Left lung (tissue), 10 donors: Measurements from ENCODE around the gene NAA38. TPM values are rescaled to one million over a fixed set of nuclear protein-coding genes. Genes with fewer than 3 reads are reported as not detected.
"Not testable (repeated sequence)": the region's sequence is repeated elsewhere in the genome, so short reads cannot be mapped to it uniquely, and the experiment has no call there.

Experiments used
- ATAC-seq: fragments of 200-7000 bp; cut with Tn5 transposase; one replicate; pipeline ENCODE4 v1.9.1; 2020; ENCODE audit warnings: moderate library complexity
- DNase-seq, 4 donors: peaks; one replicate each; pipeline ENCODE4 v3.0.0-alpha.2; 2013 to 2020
- H3K27ac ChIP-seq, 2 donors: fragments of 200-600 bp; sonication (generic) in 1 of 2; one replicate each; pipeline versions ENCODE4 v1.5.0 to v1.8.0; 2020 to 2021
- H3K27me3 ChIP-seq, 2 donors: fragments of 200-600 bp; sonication (generic) in 1 of 2; one replicate each; pipeline versions ENCODE4 v1.5.0 to v1.8.0; 2020 to 2021
- H3K36me3 ChIP-seq, 2 donors: fragments of 200-600 bp; sonication (generic) in 1 of 2; one replicate each; pipeline versions ENCODE4 v1.5.0 to v1.8.0; 2020 to 2021
- H3K4me1 ChIP-seq, 2 donors: fragments of 200-600 bp; one replicate each; pipeline ENCODE4 v1.8.0; 2021
- H3K4me3 ChIP-seq, 2 donors: fragments of 200-600 bp; sonication (generic) in 1 of 2; one replicate each; pipeline versions ENCODE4 v1.5.0 to v1.8.0; 2020 to 2021; ENCODE audit warnings: mild to moderate bottlenecking in 1 of 2
- H3K9me3 ChIP-seq, 2 donors: fragments of 200-600 bp; sonication (generic) in 1 of 2; one replicate each; pipeline versions ENCODE4 v1.5.0 to v1.8.0; 2020 to 2021
- intact Hi-C, 2 donors: fragments of 100-400 bp; cut with DNase I; formaldehyde crosslinking; loops; one replicate each; pipeline versions ENCODE4 v1.11.2 to v1.14.2; 2022
- polyA plus RNA-seq, 6 donors: library from polyadenylated mRNA; unstranded; fragments of 120-200 nt; gene quantifications; one replicate each; pipeline ENCODE4 v1.2.1, GENCODE V29; 2013; ENCODE audit not compliant: insufficient read length in 6 of 6
- total RNA-seq, 2 donors: library from RNA; stranded (reverse); fragmentation: NEBNext Ultra II Directional; extraction: Animal tissue kit (Norgen Biotek cat#: 25700); gene quantifications; one replicate each; pipeline ENCODE4 v1.2.1, GENCODE V29; 2021
- TF ChIP-seq, protein P1 (sequence below), 2 donors: fragments of 200-600 bp; sonication (generic) in 1 of 2; IDR thresholded peaks; one replicate each; pipeline versions ENCODE4 v1.5.0 to v1.8.0; 2021; ENCODE audit warnings: antibody characterized with exemption in 2 of 2
- donor health status: DM: no; HTN: yes; CAD: no.
- donor health status: DM: no; HTN: no; CAD: no.

The NAA38 gene
- total and polyA plus RNA-seq, 8 donors, result 56.3 to 95.7 (median 74.2) TPM

DNA sequence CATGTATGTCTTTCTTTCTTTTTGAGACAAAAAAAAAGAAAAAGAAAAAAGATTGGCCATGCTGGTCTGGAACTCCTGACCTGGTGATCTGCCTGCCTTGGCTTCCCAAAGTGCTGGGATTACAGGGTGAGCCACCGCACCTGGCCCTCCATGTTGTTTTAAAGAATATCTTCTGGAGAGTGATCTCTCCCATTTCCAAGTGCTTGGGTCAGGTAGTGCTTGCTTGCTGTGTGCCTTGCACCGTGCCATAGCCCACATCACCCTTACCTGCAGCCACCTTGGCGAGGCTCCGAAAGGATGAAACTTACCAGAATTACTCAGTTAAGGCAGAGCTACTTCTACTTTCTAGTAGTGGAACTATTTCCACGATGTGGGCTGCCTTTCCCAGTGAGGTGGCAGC lies 42.4 kb downstream of the NAA38 start:
- no peak overlapping the region for H3K4me3 ChIP-seq
- intact Hi-C loops, result no loop called here
- no peaks in the 10 kb centered on the region for H3K27me3 ChIP-seq
- H3K9me3 ChIP-seq, result no peaks in the 10 kb centered on the region
- TF ChIP-seq, protein P1, sequence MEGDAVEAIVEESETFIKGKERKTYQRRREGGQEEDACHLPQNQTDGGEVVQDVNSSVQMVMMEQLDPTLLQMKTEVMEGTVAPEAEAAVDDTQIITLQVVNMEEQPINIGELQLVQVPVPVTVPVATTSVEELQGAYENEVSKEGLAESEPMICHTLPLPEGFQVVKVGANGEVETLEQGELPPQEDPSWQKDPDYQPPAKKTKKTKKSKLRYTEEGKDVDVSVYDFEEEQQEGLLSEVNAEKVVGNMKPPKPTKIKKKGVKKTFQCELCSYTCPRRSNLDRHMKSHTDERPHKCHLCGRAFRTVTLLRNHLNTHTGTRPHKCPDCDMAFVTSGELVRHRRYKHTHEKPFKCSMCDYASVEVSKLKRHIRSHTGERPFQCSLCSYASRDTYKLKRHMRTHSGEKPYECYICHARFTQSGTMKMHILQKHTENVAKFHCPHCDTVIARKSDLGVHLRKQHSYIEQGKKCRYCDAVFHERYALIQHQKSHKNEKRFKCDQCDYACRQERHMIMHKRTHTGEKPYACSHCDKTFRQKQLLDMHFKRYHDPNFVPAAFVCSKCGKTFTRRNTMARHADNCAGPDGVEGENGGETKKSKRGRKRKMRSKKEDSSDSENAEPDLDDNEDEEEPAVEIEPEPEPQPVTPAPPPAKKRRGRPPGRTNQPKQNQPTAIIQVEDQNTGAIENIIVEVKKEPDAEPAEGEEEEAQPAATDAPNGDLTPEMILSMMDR (IDR thresholded peaks at IDR 0.05), result no peak
- DNase-seq (no peak), ATAC-seq (no peak)
- no peaks in the 10 kb centered on the region for H3K4me1 ChIP-seq
- no peak overlapping the region for H3K27ac ChIP-seq
- no peaks in the 10 kb centered on the region for H3K36me3 ChIP-seq

GRCh38 chr17:7811251-7811650 lies 46.1 kb downstream of the NAA38 start:
- H3K36me3 ChIP-seq, result no peaks in the 10 kb centered on the region
- H3K9me3 ChIP-seq, result no peaks in the 10 kb centered on the region
- H3K4me3 ChIP-seq, result no peak overlapping the region
- H3K27ac ChIP-seq, result no peak overlapping the region
- intact Hi-C loops, result no loop called here
- no peaks in the 10 kb centered on the region for H3K4me1 ChIP-seq
- no peak for DNase-seq
- TF ChIP-seq, protein P1 (IDR thresholded peaks at IDR 0.05), result no peak
- no peak for ATAC-seq
- peaks cover 0 to 12% of the 10 kb centered on the region in 2 donors for H3K27me3 ChIP-seq

DNA sequence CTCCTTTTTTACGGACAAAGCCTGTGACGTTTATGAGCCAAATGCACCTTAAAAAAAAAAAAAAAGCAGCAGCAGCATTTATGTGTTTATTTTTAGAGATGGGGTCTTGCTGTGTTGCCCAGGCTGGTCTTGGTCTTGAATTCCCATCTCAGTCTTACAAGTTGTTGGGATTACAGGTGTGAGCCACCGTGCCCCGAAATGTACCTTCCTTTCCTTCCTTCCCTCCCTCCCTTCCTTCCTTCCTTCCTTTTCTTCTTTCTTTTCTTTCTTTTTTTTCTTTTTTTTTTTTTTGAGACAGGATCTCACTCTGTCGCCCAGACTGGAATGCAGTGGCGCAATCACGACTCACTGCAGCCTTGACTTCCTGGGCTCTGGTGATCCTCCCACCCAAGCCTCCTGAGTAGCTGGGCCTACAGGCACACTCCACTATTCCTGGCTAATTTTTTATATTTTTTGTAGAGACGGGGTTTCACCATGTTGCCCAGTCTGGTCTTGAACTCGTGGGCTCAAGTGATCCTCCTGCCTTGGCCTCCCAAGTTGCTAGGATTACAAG lies 47.5 kb downstream of the NAA38 start:
- intact Hi-C loops, H3K36me3 ChIP-seq, H3K9me3 ChIP-seq, H3K4me1 ChIP-seq, H3K4me3 ChIP-seq, DNase-seq, H3K27ac ChIP-seq: not testable (repeated sequence)
- H3K27me3 ChIP-seq, result peaks cover 0 to 12% of the 10 kb centered on the region in 2 donors
- peak; percentile 23 for ATAC-seq

- H3K9me3 ChIP-seq, result no peaks in the 10 kb centered on the region
- TF ChIP-seq, protein P1 (IDR thresholded peaks at IDR 0.05), result no peak
- DNase-seq (no peak), ATAC-seq (peak; percentile 68)
- H3K4me1 ChIP-seq, result no peaks in the 10 kb centered on the region
- no peak overlapping the region for H3K4me3 ChIP-seq
- intact Hi-C loops, result no loop called here
- H3K27me3 ChIP-seq, result peaks cover 0 to 12% of the 10 kb centered on the region in 2 donors
- H3K27ac ChIP-seq, result no peak overlapping the region
- H3K36me3 ChIP-seq, result no peaks in the 10 kb centered on the region
Observed at GRCh38 chr17:7809086-7809790, 48.1 kb downstream of the NAA38 start.

- Histone ChIP-seq H3K27ac (no peak overlapping the region), H3K4me1 (no peaks in the 10 kb centered on the region), H3K27me3 (peaks cover 0 to 12% of the 10 kb centered on the region in 2 donors), H3K36me3 (no peaks in the 10 kb centered on the region), H3K9me3 (no peaks in the 10 kb centered on the region), H3K4me3 (no peak overlapping the region)
- intact Hi-C loops, result no loop called here
- DNase-seq, result no peak
- TF ChIP-seq, protein P1 (IDR thresholded peaks at IDR 0.05), result no peak
- ATAC-seq, result no peak
Observed at GRCh38 chr17:7807206-7807605, 50.2 kb downstream of the NAA38 start.

Other genes with a start within 250 kb of the NAA38 start
- gene FXR2, start 242.7 kb downstream of the NAA38 start, total RNA-seq, result 10 to 100 TPM; 30.6 to 34.6 TPM
- gene FXR2, start 242.7 kb downstream of the NAA38 start, polyA plus RNA-seq, result 10 to 100 TPM; 35.9 to 47.5 (median 40.5) TPM
- 10 to 100 TPM; 59.8 to 77.3 TPM for gene SAT2, start 229.7 kb downstream of the NAA38 start, total RNA-seq
- gene SAT2, start 229.7 kb downstream of the NAA38 start, polyA plus RNA-seq, result 10 to 100 TPM; 78.2 to 95.9 (median 87.2) TPM
- gene SHBG, start 227.4 kb downstream of the NAA38 start, total RNA-seq, result under 1 TPM in 1 of 2 donors, not detected in 1; 0.50 TPM
- gene SHBG, start 227.4 kb downstream of the NAA38 start, polyA plus RNA-seq, result 1 to 10 TPM in 5 of 6 donors, under 1 TPM in 1; 0.72 to 2.2 (median 1.3) TPM
- 1 to 10 TPM in 1 of 2 donors, under 1 TPM in 1; 0.68 to 2.4 TPM for gene ATP1B2, start 206.6 kb downstream of the NAA38 start, total RNA-seq
- 10 to 100 TPM; 23.2 to 31.3 (median 28.7) TPM for gene ATP1B2, start 206.6 kb downstream of the NAA38 start, polyA plus RNA-seq
- 10 to 100 TPM; 50.9 to 54.3 TPM for gene TP53, start 170.1 kb downstream of the NAA38 start, total RNA-seq
- 10 to 100 TPM; 77.9 to 90.4 (median 82.3) TPM for gene TP53, start 170.1 kb downstream of the NAA38 start, polyA plus RNA-seq
- gene WRAP53, start 169.1 kb downstream of the NAA38 start, total RNA-seq, result 10 to 100 TPM in 1 of 2 donors, 1 to 10 TPM in 1; 9.4 to 10.6 TPM
- 10 to 100 TPM; 13.3 to 16.0 (median 14.0) TPM for gene WRAP53, start 169.1 kb downstream of the NAA38 start, polyA plus RNA-seq
- gene EFNB3, start 152.4 kb downstream of the NAA38 start, total RNA-seq, result 1 to 10 TPM; 1.2 to 3.1 TPM
- 10 to 100 TPM; 23.4 to 34.1 (median 32.1) TPM for gene EFNB3, start 152.4 kb downstream of the NAA38 start, polyA plus RNA-seq
- 1 to 10 TPM in 1 of 2 donors, under 1 TPM in 1; 0.67 to 3.4 TPM for gene DNAH2, start 139.8 kb downstream of the NAA38 start, total RNA-seq
- gene DNAH2, start 139.8 kb downstream of the NAA38 start, polyA plus RNA-seq, result 1 to 10 TPM; 1.2 to 4.5 (median 2.6) TPM
- 10 to 100 TPM; 37.6 to 49.2 TPM for gene KDM6B, start 23.3 kb downstream of the NAA38 start, total RNA-seq
- 10 to 100 TPM; 20.1 to 30.4 (median 24.4) TPM for gene KDM6B, start 23.3 kb downstream of the NAA38 start, polyA plus RNA-seq
- 1 to 10 TPM; 5.7 to 6.5 TPM for gene TMEM88, start 2.5 kb downstream of the NAA38 start, total RNA-seq
- 10 to 100 TPM; 10.4 to 25.5 (median 18.3) TPM for gene TMEM88, start 2.5 kb downstream of the NAA38 start, polyA plus RNA-seq
- 10 to 100 TPM in 1 of 2 donors, 1 to 10 TPM in 1; 9.8 to 12.3 TPM for gene CYB5D1, start 444 bp upstream of the NAA38 start, total RNA-seq
- gene CYB5D1, start 444 bp upstream of the NAA38 start, polyA plus RNA-seq, result 10 to 100 TPM; 14.6 to 25.8 (median 20.9) TPM
- 100 to 1,000 TPM in 1 of 2 donors, 10 to 100 TPM in 1; 95.3 to 118 TPM for gene CHD3, start 31.2 kb upstream of the NAA38 start, total RNA-seq
- 100 to 1,000 TPM; 194 to 222 (median 205) TPM for gene CHD3, start 31.2 kb upstream of the NAA38 start, polyA plus RNA-seq
- gene RNF227, start 58.7 kb upstream of the NAA38 start, total RNA-seq, result 1 to 10 TPM; 4.5 to 5.1 TPM
- gene RNF227, start 58.7 kb upstream of the NAA38 start, polyA plus RNA-seq, result 1 to 10 TPM; 2.8 to 3.4 (median 3.2) TPM
- gene KCNAB3, start 72.3 kb upstream of the NAA38 start, total RNA-seq, result 1 to 10 TPM; 2.5 to 3.5 TPM
- 10 to 100 TPM in 5 of 6 donors, 1 to 10 TPM in 1; 9.4 to 12.7 (median 11.5) TPM for gene KCNAB3, start 72.3 kb upstream of the NAA38 start, polyA plus RNA-seq
- 100 to 1,000 TPM; 141 to 181 TPM for gene TRAPPC1, start 74.4 kb upstream of the NAA38 start, total RNA-seq
- 100 to 1,000 TPM; 123 to 151 (median 139) TPM for gene TRAPPC1, start 74.4 kb upstream of the NAA38 start, polyA plus RNA-seq
- gene CNTROB, start 74.6 kb upstream of the NAA38 start, total RNA-seq, result 10 to 100 TPM; 38.2 to 50.1 TPM
- gene CNTROB, start 74.6 kb upstream of the NAA38 start, polyA plus RNA-seq, result 10 to 100 TPM; 77.9 to 87.5 (median 83.6) TPM
- gene GUCY2D, start 145.1 kb upstream of the NAA38 start, total RNA-seq, result 1 to 10 TPM; 1.1 to 3.4 TPM
- gene GUCY2D, start 145.1 kb upstream of the NAA38 start, polyA plus RNA-seq, result under 1 TPM in 2 of 6 donors, not detected in 4; 0.13 to 0.34 TPM
- 100 to 1,000 TPM in 1 of 2 donors, 10 to 100 TPM in 1; 52.5 to 112 TPM for gene ALOX15B, start 181.5 kb upstream of the NAA38 start, total RNA-seq
- gene ALOX15B, start 181.5 kb upstream of the NAA38 start, polyA plus RNA-seq, result under 1 TPM; 0.38 to 0.60 (median 0.45) TPM
- gene ALOX12B, start 230.2 kb upstream of the NAA38 start, total RNA-seq, result under 1 TPM in 1 of 2 donors, not detected in 1; 0.32 TPM
- gene ALOX12B, start 230.2 kb upstream of the NAA38 start, polyA plus RNA-seq, result under 1 TPM in 4 of 6 donors, not detected in 2; 0.20 to 0.32 (median 0.26) TPM